ENCODE results near the gene TCEAL1.
A peak's percentile ranks its signal among the peaks of the same experiment; 100 is the strongest.

The TCEAL1 gene

GRCh38 chrX:103610282-103610681, 18.5 kb upstream of the TCEAL1 start:
- Histone ChIP-seq H3K9ac (ENCODE audit: low read depth, low read length) (no peak overlapping the region), H3K27me3 (ENCODE audit: control insufficient read depth, insufficient read depth, low read length) (peaks cover 16% of the 10 kb centered on the region), H3K4me3 (ENCODE audit: low read depth, low read length) (no peak overlapping the region), H3K36me3 (ENCODE audit: control insufficient read depth, insufficient read depth, low read length) (no peaks in the 10 kb centered on the region), H3K9me3 (ENCODE audit: control insufficient read depth, insufficient read depth, low read length) (no peaks in the 10 kb centered on the region), H3K27ac (ENCODE audit: low read depth, low read length) (no peak overlapping the region), H3K4me1 (ENCODE audit: control insufficient read depth, insufficient read depth, low read length) (peaks cover 7% of the 10 kb centered on the region)

- H3K9ac ChIP-seq (ENCODE audit: low read depth, low read length), result no peak overlapping the region
These were observed 15.3 kb upstream of the TCEAL1 start for GRCh38 chrX:103613362-103613890.

GRCh38 chrX:103614999-103615398, 13.8 kb upstream of the TCEAL1 start:
- Histone ChIP-seq H3K9ac (ENCODE audit: low read depth, low read length) (no peak overlapping the region), H3K27ac (ENCODE audit: low read depth, low read length) (no peak overlapping the region), H3K4me1 (ENCODE audit: control insufficient read depth, insufficient read depth, low read length) (peaks cover 21% of the 10 kb centered on the region), H3K36me3 (ENCODE audit: control insufficient read depth, insufficient read depth, low read length) (no peaks in the 10 kb centered on the region), H3K9me3 (ENCODE audit: control insufficient read depth, insufficient read depth, low read length) (no peaks in the 10 kb centered on the region), H3K27me3 (ENCODE audit: control insufficient read depth, insufficient read depth, low read length) (no peaks in the 10 kb centered on the region; the same call in 1 of the 2 replicates), H3K4me3 (ENCODE audit: low read depth, low read length) (no peak overlapping the region)

More at GRCh38 chrX:103613362-103613890, 15.3 kb upstream of the TCEAL1 start:
- no peak overlapping the region for H3K27ac ChIP-seq (ENCODE audit: low read depth, low read length)
- H3K9me3 ChIP-seq (ENCODE audit: control insufficient read depth, insufficient read depth, low read length), result no peaks in the 10 kb centered on the region
- H3K4me1 ChIP-seq (ENCODE audit: control insufficient read depth, insufficient read depth, low read length), result peaks cover 26% of the 10 kb centered on the region
- no peaks in the 10 kb centered on the region for H3K36me3 ChIP-seq (ENCODE audit: control insufficient read depth, insufficient read depth, low read length)
- H3K4me3 ChIP-seq (ENCODE audit: low read depth, low read length), result no peak overlapping the region
- H3K27me3 ChIP-seq (ENCODE audit: control insufficient read depth, insufficient read depth, low read length), result no peaks in the 10 kb centered on the region; the same call in 1 of the 2 replicates

- Histone ChIP-seq H3K27me3 (ENCODE audit: control insufficient read depth, insufficient read depth, low read length) (no peaks in the 10 kb centered on the region; the same call in 1 of the 2 replicates), H3K4me1 (ENCODE audit: control insufficient read depth, insufficient read depth, low read length) (peaks cover 21% of the 10 kb centered on the region), H3K9me3 (ENCODE audit: control insufficient read depth, insufficient read depth, low read length) (no peaks in the 10 kb centered on the region), H3K36me3 (ENCODE audit: control insufficient read depth, insufficient read depth, low read length) (no peaks in the 10 kb centered on the region), H3K27ac (ENCODE audit: low read depth, low read length) (no peak overlapping the region), H3K4me3 (ENCODE audit: low read depth, low read length) (no peak overlapping the region), H3K9ac (ENCODE audit: low read depth, low read length) (no peak overlapping the region)
These were observed 12.9 kb upstream of the TCEAL1 start for GRCh38 chrX:103615781-103616371.

- Histone ChIP-seq H3K4me1 (ENCODE audit: control insufficient read depth, insufficient read depth, low read length) (peaks cover 21% of the 10 kb centered on the region), H3K4me3 (ENCODE audit: low read depth, low read length) (no peak overlapping the region), H3K9ac (ENCODE audit: low read depth, low read length) (no peak overlapping the region), H3K9me3 (ENCODE audit: control insufficient read depth, insufficient read depth, low read length) (no peaks in the 10 kb centered on the region), H3K27ac (ENCODE audit: low read depth, low read length) (no peak overlapping the region), H3K27me3 (ENCODE audit: control insufficient read depth, insufficient read depth, low read length) (no peaks in the 10 kb centered on the region; the same call in 1 of the 2 replicates), H3K36me3 (ENCODE audit: control insufficient read depth, insufficient read depth, low read length) (no peaks in the 10 kb centered on the region)
These were observed 12.0 kb upstream of the TCEAL1 start for GRCh38 chrX:103616676-103617186.

- no peak overlapping the region for H3K4me3 ChIP-seq (ENCODE audit: low read depth, low read length)
- no peaks in the 10 kb centered on the region for H3K27me3 ChIP-seq (ENCODE audit: control insufficient read depth, insufficient read depth, low read length)
- H3K9ac ChIP-seq (ENCODE audit: low read depth, low read length), result no peak overlapping the region
- H3K4me1 ChIP-seq (ENCODE audit: control insufficient read depth, insufficient read depth, low read length), result peaks cover 12% of the 10 kb centered on the region
- peak overlapping the region; percentile 1 for H3K27ac ChIP-seq (ENCODE audit: low read depth, low read length)
- no peaks in the 10 kb centered on the region for H3K36me3 ChIP-seq (ENCODE audit: control insufficient read depth, insufficient read depth, low read length)
- H3K9me3 ChIP-seq (ENCODE audit: control insufficient read depth, insufficient read depth, low read length), result no peaks in the 10 kb centered on the region
These were observed 4.7 kb upstream of the TCEAL1 start for GRCh38 chrX:103624111-103624510.

- Histone ChIP-seq H3K4me3 (ENCODE audit: low read depth, low read length) (no peak overlapping the region), H3K27me3 (ENCODE audit: control insufficient read depth, insufficient read depth, low read length) (no peaks in the 10 kb centered on the region), H3K9ac (ENCODE audit: low read depth, low read length) (no peak overlapping the region), H3K27ac (ENCODE audit: low read depth, low read length) (no peak overlapping the region), H3K36me3 (ENCODE audit: control insufficient read depth, insufficient read depth, low read length) (no peaks in the 10 kb centered on the region), H3K9me3 (ENCODE audit: control insufficient read depth, insufficient read depth, low read length) (no peaks in the 10 kb centered on the region), H3K4me1 (ENCODE audit: control insufficient read depth, insufficient read depth, low read length) (peaks cover 18% of the 10 kb centered on the region)
These were observed 1.9 kb upstream of the TCEAL1 start for GRCh38 chrX:103626855-103627254.

GRCh38 chrX:103629318-103630170, 769 bp downstream of the TCEAL1 start:
- no peaks in the 10 kb centered on the region for H3K27me3 ChIP-seq (ENCODE audit: control insufficient read depth, insufficient read depth, low read length)
- peak overlapping the region; percentile 47 for H3K9ac ChIP-seq (ENCODE audit: low read depth, low read length)
- peak overlapping the region; percentile 79 for H3K27ac ChIP-seq (ENCODE audit: low read depth, low read length)

GRCh38 chrX:103630171-103630511, 1.4 kb downstream of the TCEAL1 start:
- Histone ChIP-seq H3K27ac (ENCODE audit: low read depth, low read length) (no peak overlapping the region), H3K27me3 (ENCODE audit: control insufficient read depth, insufficient read depth, low read length) (0 out of 2 replicates have a peak, but pooled peaks cover 4% of the 10 kb centered on the region), H3K9me3 (ENCODE audit: control insufficient read depth, insufficient read depth, low read length) (no peaks in the 10 kb centered on the region), H3K9ac (ENCODE audit: low read depth, low read length) (no peak overlapping the region), H3K36me3 (ENCODE audit: control insufficient read depth, insufficient read depth, low read length) (no peaks in the 10 kb centered on the region), H3K4me1 (ENCODE audit: control insufficient read depth, insufficient read depth, low read length) (peaks cover 11% of the 10 kb centered on the region), H3K4me3 (ENCODE audit: low read depth, low read length) (peak overlapping the region; percentile 72)

More at GRCh38 chrX:103629318-103630170, 769 bp downstream of the TCEAL1 start:
- Histone ChIP-seq H3K9me3 (ENCODE audit: control insufficient read depth, insufficient read depth, low read length) (no peaks in the 10 kb centered on the region), H3K36me3 (ENCODE audit: control insufficient read depth, insufficient read depth, low read length) (no peaks in the 10 kb centered on the region), H3K4me1 (ENCODE audit: control insufficient read depth, insufficient read depth, low read length) (peaks cover 14% of the 10 kb centered on the region), H3K4me3 (ENCODE audit: low read depth, low read length) (peak overlapping the region; percentile 72)

- Histone ChIP-seq H3K27me3 (ENCODE audit: control insufficient read depth, insufficient read depth, low read length) (0 out of 2 replicates have a peak, but pooled peaks cover 4% of the 10 kb centered on the region), H3K9me3 (ENCODE audit: control insufficient read depth, insufficient read depth, low read length) (no peaks in the 10 kb centered on the region), H3K9ac (ENCODE audit: low read depth, low read length) (no peak overlapping the region), H3K4me1 (ENCODE audit: control insufficient read depth, insufficient read depth, low read length) (peaks cover 10% of the 10 kb centered on the region), H3K36me3 (ENCODE audit: control insufficient read depth, insufficient read depth, low read length) (no peaks in the 10 kb centered on the region), H3K4me3 (ENCODE audit: low read depth, low read length) (no peak overlapping the region), H3K27ac (ENCODE audit: low read depth, low read length) (no peak overlapping the region)
These were observed 2.4 kb downstream of the TCEAL1 start for GRCh38 chrX:103631145-103631544.

GRCh38 chrX:103635436-103635835, 6.7 kb downstream of the TCEAL1 start:
- Histone ChIP-seq H3K9me3 (ENCODE audit: control insufficient read depth, insufficient read depth, low read length) (no peaks in the 10 kb centered on the region), H3K9ac (ENCODE audit: low read depth, low read length) (no peak overlapping the region), H3K36me3 (ENCODE audit: control insufficient read depth, insufficient read depth, low read length) (no peaks in the 10 kb centered on the region), H3K4me3 (ENCODE audit: low read depth, low read length) (no peak overlapping the region), H3K27ac (ENCODE audit: low read depth, low read length) (no peak overlapping the region), H3K27me3 (ENCODE audit: control insufficient read depth, insufficient read depth, low read length) (0 out of 2 replicates have a peak, but pooled peaks cover 4% of the 10 kb centered on the region), H3K4me1 (ENCODE audit: control insufficient read depth, insufficient read depth, low read length) (peaks cover 3% of the 10 kb centered on the region; the same call in 1 of the 2 replicates)
